Measurements from ENCODE around the gene DAP. TPM values are rescaled to one million over a fixed set of nuclear protein-coding genes. Genes with fewer than 3 reads are reported as not detected.

DAP gene
- total and polyA plus RNA-seq, 2 of the 4 experiments (the other 2 are of a cell fraction) = 49.6 to 189 TPM

DNA sequence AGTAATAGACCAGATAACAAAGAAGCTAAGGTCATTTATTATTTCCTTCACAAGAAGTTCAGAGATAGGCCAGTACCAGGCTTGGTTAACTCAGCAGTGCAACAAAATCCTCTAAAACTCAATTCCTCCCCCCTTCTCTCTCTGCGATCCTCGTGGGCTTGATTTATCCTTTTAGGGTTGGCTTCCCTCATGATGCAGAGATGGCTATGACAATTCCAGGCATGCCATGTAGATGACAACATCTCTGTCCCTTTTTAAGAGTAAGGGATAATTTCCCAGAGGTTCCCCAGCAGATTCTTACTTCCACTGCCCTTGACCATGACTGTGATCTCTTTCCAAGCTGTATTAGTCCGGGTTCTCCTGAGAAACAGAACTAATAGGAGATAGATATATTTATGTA lies 28.7 kb upstream of the DAP start:
- no peak for TF ChIP-seq FOS (IDR thresholded peaks at IDR 0.05; ENCODE audit: low read depth, low read length)
- no peak for TF ChIP-seq POLR2A (IDR thresholded peaks at IDR 0.05; ENCODE audit: low read depth, low read length)
- TF ChIP-seq CEBPB (IDR thresholded peaks at IDR 0.05; ENCODE audit: low read depth, low read length) = no peak
- Histone ChIP-seq H3K14ac (replicated peaks; ENCODE audit: low read depth, low read length) (peak overlapping the region; percentile 49), H3K56ac (ENCODE audit: extremely low read depth, insufficient read depth, low read length) (peak overlapping the region; percentile 84; the same call in 1 of the 2 replicates), H3K9ac (ENCODE audit: low read depth, low read length) (peak overlapping the region; percentile 31; the same call in 1 of the 2 replicates), H2AK9ac (replicated peaks; ENCODE audit: low read depth, low read length, poor library complexity) (no peak overlapping the region), H3K27ac (ENCODE audit: insufficient read depth, low read length) (peak overlapping the region; percentile 79), H2BK120ac (ENCODE audit: low read depth, low read length) (peak overlapping the region; percentile 79), H3K18ac (ENCODE audit: low read depth, low read length) (peak overlapping the region; percentile 75), H3K4me2 (ENCODE audit: low read depth, low read length) (peak overlapping the region; percentile 6; the same call in 1 of the 2 replicates), H3K27me3 (ENCODE audit: control insufficient read depth, insufficient read depth, low read length) (no peaks in the 10 kb centered on the region), H2AK5ac (ENCODE audit: low read depth, low read length) (0 out of 2 replicates have a peak overlapping the region, but pooled peaks have one; percentile 20), H2BK20ac (ENCODE audit: low read depth, low read length) (peak overlapping the region; percentile 20), H3K9me3 (ENCODE audit: control insufficient read depth, insufficient read depth, low read length) (no peaks in the 10 kb centered on the region), H4K20me1 (ENCODE audit: insufficient read depth, low read length) (no peaks in the 10 kb centered on the region), H2BK5ac (ENCODE audit: low read depth, low read length, poor library complexity, severe bottlenecking) (peak overlapping the region; percentile 68), H3K36me3 (ENCODE audit: control insufficient read depth, insufficient read depth, low read length) (no peaks in the 10 kb centered on the region), H3K79me1 (ENCODE audit: low read depth in 1 of 2, low read length in 2 of 2) (no peaks in the 10 kb centered on the region; a peak in 1 of 4 replicates), H3K4ac (ENCODE audit: low read depth, low read length) (peak overlapping the region; percentile 73), H3K23ac (ENCODE audit: low read depth, low read length) (peak overlapping the region; percentile 27), H4K8ac (ENCODE audit: low read depth in 2 of 2, low read length in 2 of 2) (peak overlapping the region; percentile 12 to 73; a peak in 3 of 4 replicates), H2BK15ac (ENCODE audit: low read depth, low read length) (0 out of 3 replicates have a peak overlapping the region, but pooled peaks have one; percentile 1), H3K9me1 (ENCODE audit: insufficient read depth, low read length) (peaks cover 11% of the 10 kb centered on the region), H4K5ac (ENCODE audit: low read depth, low read length) (peak overlapping the region; percentile 24), H3K4me1 (ENCODE audit: control insufficient read depth, insufficient read depth, low read length) (peaks cover 11% of the 10 kb centered on the region), H3K4me3 (ENCODE audit: insufficient read depth, low read depth, low read length) (no peak overlapping the region), H2AFZ (replicated peaks; ENCODE audit: low read length, poor library complexity) (no peak overlapping the region), H4K91ac (ENCODE audit: insufficient read depth, low read depth, low read length) (peak overlapping the region; percentile 78)
- CTCF ChIA-PET = interaction anchor here (0.8 kb wide), 1 partner anchor 88 kb away, joined by 3 read pairs; no protein-coding TSS in a partner anchor
- POLR2A ChIA-PET (ENCODE audit: unreplicated experiment) = no interaction called here
- in situ Hi-C loops (cut with MboI; ENCODE audit: low sequenced_read_pairs) = no loop called here
- WGBS, 2 experiments (ENCODE audit: extremely low coverage in 2 of 2, insufficient read length in 1 of 2) = no CpG with 5 or more reads among the region's 3 CpGs
- dilution Hi-C loops (cut with HindIII; ENCODE audit: low sequenced_read_pairs, unreplicated experiment) = no loop called here
- peak; percentile 24 for ATAC-seq (ENCODE audit: low read depth)
- no TSS peak for BruUV-seq (replicated peaks)
- peak; percentile 12 for DNase-seq
- intact Hi-C loops (cut with micrococcal nuclease) = no loop called here
